Measurements from ENCODE around the gene METTL25. TPM values are rescaled to one million over a fixed set of nuclear protein-coding genes. Genes with fewer than 3 reads are reported as not detected.

METTL25 gene
- total and polyA plus RNA-seq, 7 donors, result 2.2 to 14.4 (median 7.0) TPM

DNA sequence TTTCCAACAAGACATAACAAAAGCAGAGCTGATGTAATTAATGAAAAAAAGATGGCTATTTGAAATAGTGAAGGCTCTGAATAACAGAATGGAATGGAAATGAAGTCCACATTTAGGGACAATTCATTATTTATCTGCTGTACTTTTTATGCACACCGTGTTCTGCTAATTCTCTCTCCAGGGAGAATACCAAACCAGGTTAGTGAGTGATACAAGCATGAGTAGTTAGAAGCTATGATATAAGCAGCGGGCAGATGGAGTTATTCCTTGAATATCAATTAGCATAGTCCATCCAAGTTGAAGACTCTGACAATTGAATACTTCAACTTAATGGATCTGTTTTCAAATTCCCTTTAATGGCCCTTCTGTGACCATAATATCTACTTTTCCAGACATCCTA, 166.3 kb downstream of the METTL25 start:
- TF ChIP-seq, protein P1, sequence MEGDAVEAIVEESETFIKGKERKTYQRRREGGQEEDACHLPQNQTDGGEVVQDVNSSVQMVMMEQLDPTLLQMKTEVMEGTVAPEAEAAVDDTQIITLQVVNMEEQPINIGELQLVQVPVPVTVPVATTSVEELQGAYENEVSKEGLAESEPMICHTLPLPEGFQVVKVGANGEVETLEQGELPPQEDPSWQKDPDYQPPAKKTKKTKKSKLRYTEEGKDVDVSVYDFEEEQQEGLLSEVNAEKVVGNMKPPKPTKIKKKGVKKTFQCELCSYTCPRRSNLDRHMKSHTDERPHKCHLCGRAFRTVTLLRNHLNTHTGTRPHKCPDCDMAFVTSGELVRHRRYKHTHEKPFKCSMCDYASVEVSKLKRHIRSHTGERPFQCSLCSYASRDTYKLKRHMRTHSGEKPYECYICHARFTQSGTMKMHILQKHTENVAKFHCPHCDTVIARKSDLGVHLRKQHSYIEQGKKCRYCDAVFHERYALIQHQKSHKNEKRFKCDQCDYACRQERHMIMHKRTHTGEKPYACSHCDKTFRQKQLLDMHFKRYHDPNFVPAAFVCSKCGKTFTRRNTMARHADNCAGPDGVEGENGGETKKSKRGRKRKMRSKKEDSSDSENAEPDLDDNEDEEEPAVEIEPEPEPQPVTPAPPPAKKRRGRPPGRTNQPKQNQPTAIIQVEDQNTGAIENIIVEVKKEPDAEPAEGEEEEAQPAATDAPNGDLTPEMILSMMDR (IDR thresholded peaks at IDR 0.05), result no peak
- Histone ChIP-seq H3K4me3 (no peak overlapping the region), H3K27ac (no peak overlapping the region), H3K27me3 (ENCODE audit: insufficient read depth in 3 of 3, low read length in 2 of 3) (no peaks in the 10 kb centered on the region), H3K4me1 (no peaks in the 10 kb centered on the region), H3K9me3 (no peaks in the 10 kb centered on the region), H3K36me3 (ENCODE audit: insufficient read depth in 1 of 2, low read depth in 1 of 2) (no peaks in the 10 kb centered on the region)
- 48 to 66% (median 54%) methylated on average over 2 of the region's 2 CpGs for WGBS, 3 donors
- intact Hi-C loops (cut with DNase I), result no loop called here
- ATAC-seq (no peak), DNase-seq (no peak)

GRCh38 chr12:82525616-82526015, 167.3 kb downstream of the METTL25 start:
- Histone ChIP-seq H3K4me1 (no peaks in the 10 kb centered on the region), H3K9me3 (no peaks in the 10 kb centered on the region), H3K27me3 (ENCODE audit: insufficient read depth in 3 of 3, low read length in 2 of 3) (no peaks in the 10 kb centered on the region), H3K4me3 (no peak overlapping the region), H3K27ac (no peak overlapping the region), H3K36me3 (ENCODE audit: insufficient read depth in 1 of 2, low read depth in 1 of 2) (no peaks in the 10 kb centered on the region)
- DNase-seq (no peak), ATAC-seq (no peak)
- WGBS, 3 donors, result 93 to 95% (median 95%) methylated on average over 2 of the region's 2 CpGs
- TF ChIP-seq, protein P1 (IDR thresholded peaks at IDR 0.05), result no peak
- intact Hi-C loops (cut with DNase I), result no loop called here

DNA sequence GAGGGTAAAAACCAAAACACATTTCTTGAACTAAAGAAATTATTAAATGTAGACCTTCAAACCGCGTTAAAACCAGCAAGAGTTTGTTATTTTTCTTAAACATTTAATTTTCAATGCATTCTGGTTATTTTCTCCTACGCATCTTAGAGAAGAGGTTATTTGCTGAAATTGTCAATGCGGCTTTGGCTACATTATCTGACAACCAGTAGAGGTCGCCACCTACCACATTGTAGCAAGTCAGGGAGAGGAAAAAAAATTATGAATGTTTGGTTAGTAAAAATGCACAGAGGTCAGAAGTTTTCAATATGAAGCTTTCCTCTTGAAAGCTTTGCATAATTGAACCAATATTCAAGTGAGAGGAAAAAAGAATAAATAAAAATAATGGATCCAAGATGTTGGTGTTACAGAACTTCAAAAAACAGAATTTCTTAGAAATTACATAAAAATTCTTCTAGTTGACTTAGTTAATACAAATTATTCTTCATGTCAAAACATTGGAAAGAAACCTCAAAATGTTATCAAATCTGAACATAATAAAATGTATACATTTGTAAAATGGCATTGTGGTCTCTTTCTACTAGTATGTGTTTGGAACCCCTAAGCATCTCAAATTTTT, 168.9 kb downstream of the METTL25 start:
- H3K4me1 ChIP-seq, result no peaks in the 10 kb centered on the region
- no peak overlapping the region for H3K27ac ChIP-seq
- ATAC-seq (no peak), DNase-seq (no peak)
- no peaks in the 10 kb centered on the region for H3K27me3 ChIP-seq (ENCODE audit: insufficient read depth in 3 of 3, low read length in 2 of 3)
- TF ChIP-seq, protein P1 (IDR thresholded peaks at IDR 0.05), result peak; percentile 70
- 8 to 16% (median 10%) methylated on average over 5 of the region's 5 CpGs for WGBS, 3 donors
- no peak overlapping the region for H3K4me3 ChIP-seq
- no peaks in the 10 kb centered on the region for H3K36me3 ChIP-seq (ENCODE audit: insufficient read depth in 1 of 2, low read depth in 1 of 2)
- H3K9me3 ChIP-seq, result no peaks in the 10 kb centered on the region
- intact Hi-C loops (cut with DNase I), result no loop called here

Other genes with a start within 250 kb of the METTL25 start
- gene CCDC59, start 142 bp upstream of the METTL25 start, total RNA-seq, result 10 to 100 TPM; 33.6 to 43.0 (median 34.4) TPM
- 10 to 100 TPM; 62.3 to 72.2 (median 71.0) TPM for gene CCDC59, start 142 bp upstream of the METTL25 start, polyA plus RNA-seq